Dendritic cell treated with granulocyte-macrophage colony-stimulating factor and Interleukin-4, amounts not matched to agents 40 ng/mL and 50 ng/mL, for 4 days (primary cell): ENCODE results near the gene LATS2.
A peak's percentile ranks its signal among the peaks of the same experiment; 100 is the strongest.

Experiments
- H3K27ac Mint-ChIP-seq: one replicate; pipeline ENCODE4 v1.8.0; 2022; ENCODE audit warnings: mild to moderate bottlenecking, mixed read lengths
- H3K27me3 Mint-ChIP-seq: one replicate; pipeline ENCODE4 v1.8.0; 2022; ENCODE audit warnings: mild to moderate bottlenecking, mixed read lengths
- H3K36me3 Mint-ChIP-seq: one replicate; pipeline ENCODE4 v1.8.0; 2022; ENCODE audit warnings: low read depth, mixed read lengths
- H3K4me1 Mint-ChIP-seq: one replicate; pipeline ENCODE4 v1.8.0; 2022; ENCODE audit warnings: low read depth, mixed read lengths
- H3K4me3 Mint-ChIP-seq: one replicate; pipeline ENCODE4 v1.8.0; 2022; ENCODE audit warnings: mild to moderate bottlenecking, moderate library complexity, mixed read lengths
- H3K9me3 Mint-ChIP-seq: one replicate; pipeline ENCODE4 v1.8.0; 2022; ENCODE audit warnings: mixed read lengths
- intact Hi-C: fragments of 100-400 bp; cut with micrococcal nuclease; formaldehyde crosslinking; loops from one replicate; pipeline ENCODE4 v1.15.0; 2022

LATS2 gene

GRCh38 chr13:21061029-21061763 is at the start of gene LATS2:
Gene LATS2, minus strand, starts transcription at chr13:21061586. Its CDS starts 15,560 bp downstream, at chr13:21046026.
- no peaks in the 10 kb centered on the region for H3K36me3 Mint-ChIP-seq
- peak within 1 kb of the TSS; percentile 79 for H3K4me3 Mint-ChIP-seq
- intact Hi-C loops: loop anchor here (5.0 to 10.0 kb wide), 2 partner anchors 44 to 116 kb away; no protein-coding TSS in a partner anchor
- no peaks in the 10 kb centered on the region for H3K27me3 Mint-ChIP-seq
- peak within 1 kb of the TSS; percentile 84 for H3K27ac Mint-ChIP-seq
- no peaks in the 10 kb centered on the region for H3K9me3 Mint-ChIP-seq
- peaks cover 48% of the 10 kb centered on the region for H3K4me1 Mint-ChIP-seq

- no peak overlapping the region for H3K27ac Mint-ChIP-seq
- intact Hi-C loops: no loop called here
Observed at GRCh38 chr13:21109168-21109567, 47.8 kb upstream of the LATS2 start.

GRCh38 chr13:21106089-21106488 is 44.7 kb upstream of the LATS2 start:
- Mint-ChIP-seq H3K36me3 (no peaks in the 10 kb centered on the region), H3K27me3 (no peaks in the 10 kb centered on the region)

More at GRCh38 chr13:21109168-21109567, 47.8 kb upstream of the LATS2 start:
- Mint-ChIP-seq H3K4me1 (no peaks in the 10 kb centered on the region), H3K36me3 (no peaks in the 10 kb centered on the region), H3K9me3 (no peaks in the 10 kb centered on the region), H3K4me3 (no peak overlapping the region), H3K27me3 (no peaks in the 10 kb centered on the region)

GRCh38 chr13:21104199-21105019 is 43.0 kb upstream of the LATS2 start:
- H3K27me3 Mint-ChIP-seq: no peaks in the 10 kb centered on the region
- no peak overlapping the region for H3K27ac Mint-ChIP-seq
- H3K36me3 Mint-ChIP-seq: no peaks in the 10 kb centered on the region
- intact Hi-C loops: no loop called here
- H3K4me3 Mint-ChIP-seq: no peak overlapping the region
- H3K4me1 Mint-ChIP-seq: no peaks in the 10 kb centered on the region
- no peaks in the 10 kb centered on the region for H3K9me3 Mint-ChIP-seq

More at GRCh38 chr13:21106089-21106488, 44.7 kb upstream of the LATS2 start:
- H3K27ac Mint-ChIP-seq: no peak overlapping the region
- H3K4me3 Mint-ChIP-seq: no peak overlapping the region
- intact Hi-C loops: no loop called here
- no peaks in the 10 kb centered on the region for H3K4me1 Mint-ChIP-seq
- H3K9me3 Mint-ChIP-seq: no peaks in the 10 kb centered on the region

GRCh38 chr13:21101865-21102576 is 40.6 kb upstream of the LATS2 start:
- intact Hi-C loops: no loop called here
- no peaks in the 10 kb centered on the region for H3K27me3 Mint-ChIP-seq
- H3K36me3 Mint-ChIP-seq: no peaks in the 10 kb centered on the region
- no peaks in the 10 kb centered on the region for H3K4me1 Mint-ChIP-seq
- no peak overlapping the region for H3K4me3 Mint-ChIP-seq
- H3K9me3 Mint-ChIP-seq: no peaks in the 10 kb centered on the region
- H3K27ac Mint-ChIP-seq: no peak overlapping the region

GRCh38 chr13:21100994-21101757 is 39.8 kb upstream of the LATS2 start:
- no peak overlapping the region for H3K27ac Mint-ChIP-seq
- H3K27me3 Mint-ChIP-seq: no peaks in the 10 kb centered on the region
- intact Hi-C loops: no loop called here
- H3K36me3 Mint-ChIP-seq: no peaks in the 10 kb centered on the region
- no peak overlapping the region for H3K4me3 Mint-ChIP-seq
- no peaks in the 10 kb centered on the region for H3K9me3 Mint-ChIP-seq
- H3K4me1 Mint-ChIP-seq: no peaks in the 10 kb centered on the region

GRCh38 chr13:21100211-21100610 is 38.8 kb upstream of the LATS2 start:
- no peak overlapping the region for H3K27ac Mint-ChIP-seq
- intact Hi-C loops: no loop called here

GRCh38 chr13:21095311-21095710 is 33.9 kb upstream of the LATS2 start:
- Mint-ChIP-seq H3K9me3 (no peaks in the 10 kb centered on the region), H3K27me3 (no peaks in the 10 kb centered on the region), H3K4me3 (no peak overlapping the region), H3K27ac (no peak overlapping the region), H3K36me3 (no peaks in the 10 kb centered on the region), H3K4me1 (no peaks in the 10 kb centered on the region)
- intact Hi-C loops: no loop called here

More at GRCh38 chr13:21100211-21100610, 38.8 kb upstream of the LATS2 start:
- H3K36me3 Mint-ChIP-seq: no peaks in the 10 kb centered on the region
- H3K4me3 Mint-ChIP-seq: no peak overlapping the region
- H3K4me1 Mint-ChIP-seq: no peaks in the 10 kb centered on the region
- H3K27me3 Mint-ChIP-seq: no peaks in the 10 kb centered on the region
- no peaks in the 10 kb centered on the region for H3K9me3 Mint-ChIP-seq

GRCh38 chr13:21089830-21090229 is 28.4 kb upstream of the LATS2 start:
- H3K27me3 Mint-ChIP-seq: no peaks in the 10 kb centered on the region
- no peaks in the 10 kb centered on the region for H3K9me3 Mint-ChIP-seq
- no peaks in the 10 kb centered on the region for H3K4me1 Mint-ChIP-seq
- no peak overlapping the region for H3K4me3 Mint-ChIP-seq
- intact Hi-C loops: no loop called here
- H3K36me3 Mint-ChIP-seq: no peaks in the 10 kb centered on the region
- no peak overlapping the region for H3K27ac Mint-ChIP-seq

- H3K36me3 Mint-ChIP-seq: no peaks in the 10 kb centered on the region
- no peaks in the 10 kb centered on the region for H3K27me3 Mint-ChIP-seq
- no peaks in the 10 kb centered on the region for H3K4me1 Mint-ChIP-seq
- intact Hi-C loops: no loop called here
- H3K4me3 Mint-ChIP-seq: no peak overlapping the region
- no peak overlapping the region for H3K27ac Mint-ChIP-seq
- no peaks in the 10 kb centered on the region for H3K9me3 Mint-ChIP-seq
Observed at GRCh38 chr13:21088534-21088933, 27.1 kb upstream of the LATS2 start.

- no peak overlapping the region for H3K27ac Mint-ChIP-seq
- intact Hi-C loops: no loop called here
- no peaks in the 10 kb centered on the region for H3K36me3 Mint-ChIP-seq
- no peaks in the 10 kb centered on the region for H3K27me3 Mint-ChIP-seq
- no peak overlapping the region for H3K4me3 Mint-ChIP-seq
- no peaks in the 10 kb centered on the region for H3K4me1 Mint-ChIP-seq
- no peaks in the 10 kb centered on the region for H3K9me3 Mint-ChIP-seq
Observed at GRCh38 chr13:21086929-21087328, 25.5 kb upstream of the LATS2 start.

- H3K4me3 Mint-ChIP-seq: no peak overlapping the region
- H3K27ac Mint-ChIP-seq: no peak overlapping the region
- H3K9me3 Mint-ChIP-seq: no peaks in the 10 kb centered on the region
- peaks cover 6% of the 10 kb centered on the region for H3K27me3 Mint-ChIP-seq
- H3K4me1 Mint-ChIP-seq: peaks cover 16% of the 10 kb centered on the region
- H3K36me3 Mint-ChIP-seq: no peaks in the 10 kb centered on the region
- intact Hi-C loops: loop anchor here (2.0 kb wide), 1 partner anchor 17 kb away; no protein-coding TSS in a partner anchor
Observed at GRCh38 chr13:21081926-21082325, 20.5 kb upstream of the LATS2 start.

- peaks cover 16% of the 10 kb centered on the region for H3K4me1 Mint-ChIP-seq
- H3K9me3 Mint-ChIP-seq: no peaks in the 10 kb centered on the region
- intact Hi-C loops: loop anchor here (2.0 kb wide), 1 partner anchor 18 kb away; no protein-coding TSS in a partner anchor
- H3K4me3 Mint-ChIP-seq: no peak overlapping the region
- H3K27me3 Mint-ChIP-seq: peaks cover 7% of the 10 kb centered on the region
- no peak overlapping the region for H3K27ac Mint-ChIP-seq
- H3K36me3 Mint-ChIP-seq: no peaks in the 10 kb centered on the region
Observed at GRCh38 chr13:21080593-21080891, 19.2 kb upstream of the LATS2 start.
